A549 (cell line): ENCODE measurements around the gene CREM. TPM values are rescaled to one million over a fixed set of nuclear protein-coding genes. Genes with fewer than 3 reads are reported as not detected.

Experiments used
- ATAC-seq, 2 experiments: fragments of 200-7000 bp in 1 of 2; fragments of >200 bp in 1 of 2; cut with Nextera tagmentation in 1 of 2; cut with Tn5 transposase in 1 of 2; 3 replicates each; pipeline versions ENCODE4 v1.8.0 to v1.9.1; 2018 to 2020; ENCODE audit warnings: mild to moderate bottlenecking in 1 of 2, moderate library complexity in 1 of 2
- CTCF ChIA-PET: fragments of 300-600 bp; sonication (Branson Sonifier 250); formaldehyde crosslinking; extraction: SDS; loops from one replicate; lab custom pipeline; 2021; ENCODE audit warnings: antibody characterized with exemption, inconsistent platforms; lab: Yijun Ruan, JAX
- POLR2A ChIA-PET: fragments of 350-600 bp; formaldehyde crosslinking; extraction: SDS; loops from one replicate; lab custom pipeline; 2021; ENCODE audit warnings: antibody characterized with exemption, inconsistent platforms; lab: Yijun Ruan, JAX
- DNase-seq, 2 experiments: peaks; one replicate each; pipeline versions ENCODE4 v3.0.0 to v3.0.0-alpha.2; 2011 to 2016; ENCODE audit warnings: low read depth in 1 of 2, low spot score in 1 of 2
- FAIRE-seq: peaks from 2 replicates; lab custom pipeline; 2011; peaks lifted over from hg19 to GRCh38; lab: Jason Lieb, UNC
- H3K27ac ChIP-seq, 2 experiments: fragments of >200 bp; sonication (Bioruptor Twin); formaldehyde crosslinking; 3 replicates each; pipeline ENCODE4 v1.5.1; 2016 to 2017
- H3K4me1 ChIP-seq: fragments of >200 bp; sonication (Bioruptor Twin); formaldehyde crosslinking; 3 replicates; pipeline ENCODE4 v1.6.1; 2016
- H3K4me2 ChIP-seq: fragments of >200 bp; sonication (Bioruptor Twin); formaldehyde crosslinking; 3 replicates; pipeline ENCODE4 v1.6.1; 2016
- H3K4me3 ChIP-seq: fragments of >200 bp; sonication (Bioruptor Twin); formaldehyde crosslinking; 3 replicates; pipeline ENCODE4 v1.5.1; 2016
- H3K9me3 ChIP-seq: fragments of >200 bp; sonication (Bioruptor Twin); formaldehyde crosslinking; 3 replicates; pipeline ENCODE4 v1.6.1; 2016
- CBX2 ChIP-seq: fragments of 200-600 bp; sonication (generic); IDR thresholded peaks from 2 replicates; pipeline ENCODE4 v1.6.1; 2016; ENCODE audit warnings: low read depth, mild to moderate bottlenecking, borderline replicate concordance
- CHD2 ChIP-seq: fragments of 150-350 bp; IDR thresholded peaks from 2 replicates; pipeline ENCODE4 v1.6.1; 2014; ENCODE audit warnings: low read length; ENCODE audit not compliant: partially characterized antibody
- CHD4 ChIP-seq: fragments of 200-600 bp; sonication (generic); IDR thresholded peaks from 2 replicates; pipeline ENCODE4 v1.6.1; 2016; ENCODE audit warnings: antibody characterized with exemption, mild to moderate bottlenecking, borderline replicate concordance
- CTCF ChIP-seq: fragments of >200 bp; sonication (Bioruptor Twin); formaldehyde crosslinking; IDR thresholded peaks from 3 replicates; pipeline ENCODE4 v1.5.1; 2016
- ELK1 ChIP-seq: fragments of 150-350 bp; IDR thresholded peaks from 2 replicates; pipeline ENCODE4 v1.6.1; 2014; ENCODE audit warnings: low read depth, mild to moderate bottlenecking, low read length
- FOSL2 ChIP-seq, 2 experiments: fragments of 450-650 bp in 1 of 2; fragments of >200 bp in 1 of 2; sonication (Bioruptor Twin) in 1 of 2; formaldehyde crosslinking; IDR thresholded peaks; 2 replicates each; pipeline versions ENCODE4 v1.5.0 to v1.6.1; 2016 to 2020; ENCODE audit warnings: mild to moderate bottlenecking in 1 of 2, moderate library complexity in 1 of 2
- HEYL ChIP-seq: fragments of 250-450 bp; sonication (Bioruptor Pico); IDR thresholded peaks from 2 replicates; pipeline ENCODE4 v1.8.0; 2021; ENCODE audit warnings: mild to moderate bottlenecking, moderate library complexity
- HOXA7 ChIP-seq: fragments of 250-450 bp; sonication (Bioruptor Pico); IDR thresholded peaks from 2 replicates; pipeline ENCODE4 v1.5.0; 2020; ENCODE audit warnings: mild to moderate bottlenecking, moderate library complexity
- KDM5A ChIP-seq: fragments of 200-600 bp; sonication (generic); IDR thresholded peaks from 2 replicates; pipeline ENCODE4 v1.6.1; 2016; ENCODE audit warnings: antibody characterized with exemption, mild to moderate bottlenecking
- MAFK ChIP-seq: fragments of 450-650 bp; IDR thresholded peaks from 2 replicates; pipeline ENCODE4 v1.6.1; 2014; ENCODE audit not compliant: partially characterized antibody
- NR3C1 ChIP-seq: fragments of >200 bp; sonication (Bioruptor Twin); formaldehyde crosslinking; IDR thresholded peaks from 3 replicates; pipeline ENCODE4 v1.6.1; 2017
- PHF8 ChIP-seq: fragments of 200-600 bp; sonication (generic); IDR thresholded peaks from 2 replicates; pipeline ENCODE4 v1.6.1; 2016; ENCODE audit warnings: low read depth, mild to moderate bottlenecking, antibody characterized with exemption, moderate library complexity, borderline replicate concordance
- POLR2A ChIP-seq: IDR thresholded peaks from 2 replicates; pipeline ENCODE4 v1.6.1; 2012; ENCODE audit warnings: mild to moderate bottlenecking, low read length
- RAD21 ChIP-seq, 2 experiments: fragments of >200 bp in 1 of 2; sonication (Bioruptor Twin) in 1 of 2; formaldehyde crosslinking in 1 of 2; IDR thresholded peaks in 1 of 2; conservative IDR thresholded peaks in 1 of 2; 2 replicates in 1 of 2; 3 replicates in 1 of 2; pipeline ENCODE4 v1.6.1; 2012 to 2018; ENCODE audit warnings: inconsistent platforms in 1 of 2
- SMC3 ChIP-seq: fragments of >200 bp; sonication (Bioruptor Twin); formaldehyde crosslinking; IDR thresholded peaks from 3 replicates; pipeline ENCODE4 v1.6.1; 2018; ENCODE audit warnings: inconsistent platforms
- ZSCAN20 ChIP-seq: fragments of 250-450 bp; sonication (Bioruptor Pico); IDR thresholded peaks from 2 replicates; pipeline ENCODE4 v1.8.0; 2022; ENCODE audit warnings: mild to moderate bottlenecking, moderate library complexity
- WGBS: methylation state at CpG from one replicate; pipeline ENCODE4 v1.1.6; 2017; ENCODE audit errors: missing lambda C conversion rate; 5-methylcytosine and 5-hydroxymethylcytosine counted together
- polyA plus RNA-seq, 4 experiments: library from polyadenylated mRNA; depleted of rRNA in 3 of 4; stranded (reverse); fragments of >200 nt; fragmentation: RNase III in 1 of 4; extraction: RNeasy Plus Mini Kit Qiagen cat#74134 plus additional on column Dnase treatment in 1 of 4; gene quantifications; 2 replicates in 3 of 4; 3 replicates in 1 of 4; pipeline ENCODE4 v1.2.3, GENCODE V29; 2011 to 2017
- TF ChIP-seq, protein P1 (sequence below): fragments of >200 bp; sonication (Bioruptor Twin); formaldehyde crosslinking; IDR thresholded peaks from 3 replicates; pipeline ENCODE4 v1.6.1; 2016
- TF ChIP-seq, protein P2 (sequence below): fragments of >200 bp; sonication (Bioruptor Twin); formaldehyde crosslinking; IDR thresholded peaks from 2 replicates; pipeline ENCODE4 v1.6.1; 2016

Gene CREM
- polyA plus RNA-seq, 2 of the 4 experiments (the other 2 are of a cell fraction), result 53.3 to 112 TPM

DNA sequence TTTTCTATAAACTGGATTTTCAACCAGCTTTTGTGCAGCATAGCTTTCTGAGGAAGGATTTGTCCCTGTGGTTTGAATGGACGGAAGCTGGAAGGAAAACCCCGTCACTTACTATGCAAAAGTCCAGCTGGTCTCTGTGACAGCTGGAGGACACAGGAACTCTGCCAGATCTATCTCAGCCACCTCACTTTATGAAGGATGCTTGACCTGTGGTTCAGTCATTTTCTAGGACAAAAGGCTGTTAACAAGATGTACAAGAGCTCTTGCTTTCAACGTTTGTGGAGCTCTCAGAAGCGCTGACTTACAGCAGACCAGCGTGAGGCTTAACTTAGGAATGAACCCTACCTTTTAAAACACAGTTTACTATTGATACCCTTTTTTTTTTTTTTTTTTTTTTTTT is 90.8 kb downstream of the CREM start:
- FAIRE-seq (no peak), DNase-seq (no peak), ATAC-seq (no peak)
- ChIA-PET CTCF (interaction anchor here (0.6 to 16.9 kb wide), 13 partner anchors 9 to 632 kb away, joined by 3 to 246 read pairs (median 6); partner anchors contain the start of gene CREM), POLR2A (interaction anchor here (2.3 kb wide), 1 partner anchor 91 kb away, joined by 14 read pairs; the partner anchor contains the start of gene CREM)
- no peaks in the 10 kb centered on the region for H3K9me3 ChIP-seq
- peaks cover 14% of the 10 kb centered on the region; the same call in 2 of the 3 replicates for H3K4me1 ChIP-seq
- WGBS, result 78% methylated on average over 5 of the region's 5 CpGs
- no peak overlapping the region for H3K27ac ChIP-seq
- no peak overlapping the region for H3K4me2 ChIP-seq
- no peak overlapping the region for H3K4me3 ChIP-seq
- TF ChIP-seq ZSCAN20 (CRISPR knock-in tag) (no peak), FOSL2 (IDR thresholded peaks at IDR 0.05) (no peak), FOSL2 (CRISPR knock-in tag; IDR thresholded peaks at IDR 0.05) (no peak), CTCF (no peak), HEYL (CRISPR knock-in tag) (no peak), PHF8 (no peak), POLR2A (no peak)

DNA sequence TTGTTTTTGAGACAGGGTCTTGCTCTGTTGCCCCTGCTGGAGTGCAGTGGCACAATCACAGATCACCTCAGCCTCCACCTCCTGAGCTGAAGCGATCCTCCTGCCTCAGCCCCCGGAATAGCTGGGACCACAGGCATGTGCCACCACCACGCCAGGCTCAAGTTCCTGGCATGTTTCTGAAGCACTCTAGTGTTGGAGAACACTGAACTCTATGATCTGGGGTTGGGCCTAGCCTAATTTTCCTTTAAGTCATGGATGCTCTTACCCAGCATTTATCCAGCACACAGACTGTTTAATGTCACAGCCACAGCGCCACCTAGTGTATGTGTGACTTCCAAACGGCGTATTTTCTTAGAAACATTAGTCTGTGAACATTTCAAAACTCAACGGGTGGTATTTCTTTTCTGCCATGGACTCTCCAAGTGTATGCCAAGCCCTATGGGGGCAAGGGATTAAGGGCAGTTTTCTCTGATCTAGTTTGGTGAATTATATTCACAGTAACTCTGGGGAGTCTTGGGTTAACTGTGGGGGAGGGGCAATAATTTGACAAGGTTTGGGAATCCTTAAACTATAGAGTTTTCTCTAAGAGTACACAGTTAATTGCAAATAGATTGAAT is 91.8 kb downstream of the CREM start:
- peak overlapping the region in 1 of 2 experiments; percentile 30; a peak in 2 of 6 replicates for H3K27ac ChIP-seq
- CTCF ChIA-PET, result interaction anchor here (0.6 to 16.9 kb wide), 9 partner anchors 10 to 109 kb away, joined by 3 to 246 read pairs (median 6); partner anchors contain the start of gene CREM
- H3K9me3 ChIP-seq, result no peaks in the 10 kb centered on the region
- TF ChIP-seq, protein P1, sequence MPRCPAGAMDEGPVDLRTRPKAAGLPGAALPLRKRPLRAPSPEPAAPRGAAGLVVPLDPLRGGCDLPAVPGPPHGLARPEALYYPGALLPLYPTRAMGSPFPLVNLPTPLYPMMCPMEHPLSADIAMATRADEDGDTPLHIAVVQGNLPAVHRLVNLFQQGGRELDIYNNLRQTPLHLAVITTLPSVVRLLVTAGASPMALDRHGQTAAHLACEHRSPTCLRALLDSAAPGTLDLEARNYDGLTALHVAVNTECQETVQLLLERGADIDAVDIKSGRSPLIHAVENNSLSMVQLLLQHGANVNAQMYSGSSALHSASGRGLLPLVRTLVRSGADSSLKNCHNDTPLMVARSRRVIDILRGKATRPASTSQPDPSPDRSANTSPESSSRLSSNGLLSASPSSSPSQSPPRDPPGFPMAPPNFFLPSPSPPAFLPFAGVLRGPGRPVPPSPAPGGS, result no peak
- no peak for TF ChIP-seq HEYL (CRISPR knock-in tag)
- TF ChIP-seq MAFK, result no peak
- TF ChIP-seq CHD4, result no peak
- TF ChIP-seq RAD21 (conservative IDR thresholded peaks at IDR 0.05 in 1 of 2, IDR thresholded peaks at IDR 0.05 in 1 of 2), result peak; percentile 81 to 83
- peak; percentile 89 for TF ChIP-seq SMC3
- peak; percentile 65; the same call in 1 of the 2 replicates for TF ChIP-seq KDM5A
- peak; percentile 95 for TF ChIP-seq CTCF
- no peak for TF ChIP-seq NR3C1
- TF ChIP-seq, protein P2, sequence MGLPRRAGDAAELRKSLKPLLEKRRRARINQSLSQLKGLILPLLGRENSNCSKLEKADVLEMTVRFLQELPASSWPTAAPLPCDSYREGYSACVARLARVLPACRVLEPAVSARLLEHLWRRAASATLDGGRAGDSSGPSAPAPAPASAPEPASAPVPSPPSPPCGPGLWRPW, result no peak
- no peak for TF ChIP-seq CHD2
- no peak overlapping the region for H3K4me3 ChIP-seq
- POLR2A ChIA-PET, result no interaction called here
- DNase-seq (peak; percentile 66 to 92), ATAC-seq (peak; percentile 80 to 87), FAIRE-seq (peak; percentile 56)
- WGBS, result 29% methylated on average over 7 of the region's 7 CpGs
- peak overlapping the region; percentile 66 for H3K4me2 ChIP-seq
- peaks cover 14% of the 10 kb centered on the region; the same call in 2 of the 3 replicates for H3K4me1 ChIP-seq

- Histone ChIP-seq H3K4me2 (no peak overlapping the region), H3K4me1 (peaks cover 14% of the 10 kb centered on the region; the same call in 2 of the 3 replicates), H3K27ac (no peak overlapping the region), H3K9me3 (no peaks in the 10 kb centered on the region), H3K4me3 (no peak overlapping the region)
- 64% methylated on average over 6 of the region's 6 CpGs for WGBS
- TF ChIP-seq ELK1 (no peak), HOXA7 (no peak), MAFK (peak; percentile 77), CBX2 (no peak)
- TF ChIP-seq, protein P2, result no peak
- ChIA-PET CTCF (interaction anchor here (0.7 to 16.9 kb wide), 5 partner anchors 10 to 553 kb away, joined by 3 to 246 read pairs (median 31); partner anchors contain the start of gene CREM), POLR2A (no interaction called here)
- ATAC-seq, result no peak
- no peak for FAIRE-seq
- no peak for DNase-seq
Measured at GRCh38 chr10:35219292-35219691, 92.6 kb downstream of the CREM start.
